ENCODE measurements around the gene RAB26.

The RAB26 gene

DNA sequence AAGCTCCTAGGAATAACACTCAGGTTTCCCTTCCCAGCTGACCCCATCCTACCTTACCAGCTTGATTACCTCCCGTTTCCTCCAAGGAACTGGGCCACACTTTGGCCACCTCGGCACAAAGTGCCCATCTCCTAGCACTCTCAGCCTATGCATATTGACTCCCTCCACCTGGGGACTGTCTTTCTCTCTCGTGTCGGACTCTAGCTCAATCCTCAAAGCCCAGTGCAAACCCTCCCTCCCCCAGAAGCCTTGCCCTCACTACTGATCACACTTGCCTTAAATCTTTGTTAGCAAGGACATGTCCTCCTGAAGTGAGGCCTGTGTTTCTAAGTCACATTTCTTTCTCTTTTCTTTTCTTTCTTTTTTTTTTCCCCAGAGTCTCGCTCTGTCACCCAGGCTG lies 2.6 kb upstream of the RAB26 start:
- DNase-seq: no peak

DNA sequence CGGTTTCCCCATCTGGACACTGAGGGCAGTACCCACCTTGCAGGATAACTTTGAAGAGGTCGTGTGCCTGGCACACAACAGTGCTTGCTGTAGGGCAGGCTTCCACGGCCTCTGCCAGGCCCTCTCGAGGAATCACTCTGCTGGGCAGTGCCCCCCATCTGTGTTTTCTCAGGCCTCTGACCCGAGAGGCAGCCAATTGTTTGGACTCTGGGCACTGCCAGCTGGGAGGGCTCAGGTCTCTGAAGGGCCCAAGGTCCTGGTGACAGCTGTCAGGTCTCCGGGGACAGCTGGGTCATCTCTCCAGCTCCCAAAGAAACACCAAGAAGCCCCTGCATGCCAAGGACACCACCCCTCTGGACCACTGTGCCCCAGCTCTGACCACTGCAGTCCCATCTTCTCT lies 1.0 kb upstream of the RAB26 start:
- no peak for DNase-seq

DNA sequence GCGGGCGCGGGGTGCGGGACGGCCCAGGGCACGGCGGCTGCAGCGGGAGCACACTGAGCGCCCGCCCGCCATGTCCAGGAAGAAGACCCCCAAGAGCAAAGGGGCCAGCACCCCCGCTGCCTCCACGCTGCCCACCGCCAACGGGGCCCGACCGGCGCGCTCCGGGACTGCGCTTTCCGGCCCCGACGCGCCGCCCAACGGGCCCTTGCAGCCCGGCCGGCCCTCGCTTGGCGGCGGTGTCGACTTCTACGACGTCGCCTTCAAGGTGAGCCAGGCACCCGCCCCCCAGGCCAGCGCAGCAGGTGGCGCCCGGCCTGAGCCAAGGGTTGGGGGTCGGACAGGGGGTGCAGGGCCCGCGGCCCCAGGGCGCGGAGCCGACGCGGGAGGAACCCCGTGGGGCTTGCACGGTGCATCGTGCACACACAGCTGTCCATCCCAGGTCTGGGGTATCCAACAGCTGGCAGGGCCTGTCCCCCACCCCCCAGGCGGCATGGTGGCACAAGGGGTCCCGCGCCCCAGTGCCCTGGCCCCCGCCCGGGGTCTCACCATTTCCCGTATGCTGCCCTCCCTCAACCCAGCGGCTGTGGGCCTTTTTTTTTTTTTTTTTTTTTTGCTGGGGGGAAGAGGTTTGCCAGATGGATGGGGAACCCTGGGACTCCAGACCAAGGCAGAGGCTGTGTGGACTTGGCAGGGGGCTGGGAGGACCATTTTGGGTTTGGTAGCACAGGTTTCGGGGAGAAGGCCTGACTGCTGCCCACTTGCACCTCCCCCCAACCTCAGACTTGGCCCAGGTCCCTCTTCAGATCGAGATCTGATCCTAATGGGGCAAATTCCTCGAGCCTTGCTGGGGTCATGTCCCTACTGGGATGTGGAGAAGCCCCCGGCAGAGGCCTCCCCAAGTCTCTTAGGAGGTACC lies 547 bp downstream of the RAB26 start:
- peak in 1 of 2 experiments; percentile 19 for DNase-seq

DNA sequence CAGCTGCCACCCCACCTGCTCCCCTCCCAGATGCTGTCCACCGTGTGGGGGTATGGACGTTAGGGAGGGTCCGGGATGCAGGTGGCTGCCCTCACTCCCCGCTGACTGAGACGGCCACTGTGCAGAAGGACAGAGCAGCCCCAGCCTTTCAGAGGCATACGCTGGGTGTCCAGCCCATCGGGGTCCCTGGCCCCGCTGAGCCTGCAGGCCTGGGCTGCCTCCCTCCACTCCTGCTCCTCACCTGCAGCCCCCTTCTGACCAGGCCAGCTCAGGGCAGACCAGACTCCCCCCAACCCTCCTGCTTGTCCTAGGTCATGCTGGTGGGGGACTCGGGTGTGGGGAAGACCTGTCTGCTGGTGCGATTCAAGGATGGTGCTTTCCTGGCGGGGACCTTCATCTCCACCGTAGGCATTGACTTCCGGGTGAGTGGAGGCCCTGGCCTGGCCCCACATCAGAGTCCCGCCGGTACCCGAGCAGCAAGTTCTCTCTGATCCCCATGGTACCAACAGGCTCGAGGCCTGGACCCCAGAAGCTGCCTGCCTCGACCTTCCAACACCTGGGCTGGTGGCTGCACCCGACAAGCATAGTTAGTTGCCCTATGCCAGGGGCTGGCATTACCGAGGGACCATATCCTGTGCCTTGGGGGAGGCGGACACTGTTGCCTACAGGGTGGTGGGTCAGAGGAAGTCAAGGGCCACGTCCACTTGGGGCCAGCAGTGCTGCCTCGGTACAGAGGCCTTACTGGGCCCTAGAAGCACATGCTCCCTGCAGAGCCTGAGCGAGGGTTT lies 1.4 kb downstream of the RAB26 start:
- DNase-seq: peak in 1 of 2 experiments; percentile 35

DNA sequence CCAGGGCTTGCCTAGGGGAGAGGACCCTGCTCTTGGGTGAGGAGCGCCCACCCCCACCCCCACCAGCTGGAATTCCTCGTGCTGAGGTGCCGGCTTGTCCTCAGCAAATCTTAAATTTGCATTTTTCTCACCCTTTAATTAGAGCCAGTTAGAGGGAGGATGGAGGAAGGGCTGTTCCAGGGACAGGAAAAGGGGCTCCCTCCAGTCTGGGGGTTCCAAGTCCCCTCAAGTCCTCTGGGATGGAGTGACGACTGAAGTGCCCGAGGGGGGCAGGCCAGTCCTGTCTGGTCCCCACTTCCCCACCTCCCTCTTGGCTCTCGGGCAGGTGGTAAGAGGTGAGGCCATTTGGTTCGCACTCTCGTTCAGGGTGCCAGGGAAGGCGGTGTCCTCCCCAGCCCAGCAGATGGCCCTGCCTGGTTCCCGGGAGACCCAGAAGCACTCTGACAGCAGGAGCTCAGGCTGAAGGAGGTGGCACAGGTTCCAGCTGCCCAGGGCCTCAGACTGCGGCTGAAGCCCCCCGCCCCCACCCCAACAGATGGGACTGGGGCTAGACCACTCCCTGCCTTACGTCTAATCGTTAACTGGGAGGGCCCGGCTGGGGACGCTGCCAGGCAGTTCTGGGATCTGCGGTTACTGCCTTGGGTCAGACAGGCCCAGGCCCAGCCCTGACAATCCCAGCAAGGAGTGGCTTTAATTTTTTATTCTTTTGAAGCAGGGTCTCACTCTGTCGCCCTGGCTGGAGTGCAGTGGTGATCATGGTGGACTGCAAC lies 2.2 kb downstream of the RAB26 start:
- DNase-seq: peak in 1 of 2 experiments; percentile 32

DNA sequence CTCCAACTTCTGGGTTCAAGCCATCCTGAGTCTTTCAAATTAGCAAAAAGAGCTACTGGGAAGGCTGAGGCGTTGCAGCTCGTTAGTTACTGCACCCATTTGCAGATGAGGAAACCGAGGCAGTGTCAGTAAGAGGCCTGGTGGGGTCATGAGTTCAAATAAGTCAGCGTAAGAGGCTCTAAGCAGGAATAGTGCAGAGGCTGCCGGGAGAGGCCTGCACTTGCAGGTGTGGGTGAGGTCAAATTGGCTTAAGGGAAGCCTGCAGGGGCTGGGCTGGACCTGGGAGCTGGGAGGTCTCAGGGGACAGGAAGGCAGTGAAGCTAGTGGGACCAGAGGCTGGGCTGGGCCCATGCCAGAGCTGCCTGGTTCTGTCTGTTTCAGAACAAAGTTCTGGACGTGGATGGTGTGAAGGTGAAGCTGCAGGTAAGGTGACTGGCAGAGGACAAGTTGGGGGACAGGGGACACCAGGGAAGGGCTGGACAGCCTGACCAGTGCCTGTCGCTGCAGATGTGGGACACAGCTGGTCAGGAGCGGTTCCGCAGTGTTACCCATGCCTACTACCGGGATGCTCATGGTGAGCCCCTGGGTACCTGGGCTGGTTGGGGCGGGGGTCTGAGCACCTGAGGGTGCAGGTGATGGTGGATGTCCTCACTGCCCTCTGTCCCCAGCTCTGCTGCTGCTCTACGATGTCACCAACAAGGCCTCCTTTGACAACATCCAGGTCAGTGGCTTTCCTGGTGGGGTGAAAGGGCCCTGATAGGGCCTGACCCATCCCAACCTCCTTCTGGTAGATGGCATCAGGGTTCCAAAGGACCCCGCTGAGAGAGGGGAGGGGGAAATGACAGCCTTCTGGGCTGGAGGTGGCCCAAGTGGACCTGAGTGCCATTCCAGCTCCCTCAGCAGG lies 3.0 kb downstream of the RAB26 start:
- DNase-seq: peak in 1 of 2 experiments; percentile 27

DNA sequence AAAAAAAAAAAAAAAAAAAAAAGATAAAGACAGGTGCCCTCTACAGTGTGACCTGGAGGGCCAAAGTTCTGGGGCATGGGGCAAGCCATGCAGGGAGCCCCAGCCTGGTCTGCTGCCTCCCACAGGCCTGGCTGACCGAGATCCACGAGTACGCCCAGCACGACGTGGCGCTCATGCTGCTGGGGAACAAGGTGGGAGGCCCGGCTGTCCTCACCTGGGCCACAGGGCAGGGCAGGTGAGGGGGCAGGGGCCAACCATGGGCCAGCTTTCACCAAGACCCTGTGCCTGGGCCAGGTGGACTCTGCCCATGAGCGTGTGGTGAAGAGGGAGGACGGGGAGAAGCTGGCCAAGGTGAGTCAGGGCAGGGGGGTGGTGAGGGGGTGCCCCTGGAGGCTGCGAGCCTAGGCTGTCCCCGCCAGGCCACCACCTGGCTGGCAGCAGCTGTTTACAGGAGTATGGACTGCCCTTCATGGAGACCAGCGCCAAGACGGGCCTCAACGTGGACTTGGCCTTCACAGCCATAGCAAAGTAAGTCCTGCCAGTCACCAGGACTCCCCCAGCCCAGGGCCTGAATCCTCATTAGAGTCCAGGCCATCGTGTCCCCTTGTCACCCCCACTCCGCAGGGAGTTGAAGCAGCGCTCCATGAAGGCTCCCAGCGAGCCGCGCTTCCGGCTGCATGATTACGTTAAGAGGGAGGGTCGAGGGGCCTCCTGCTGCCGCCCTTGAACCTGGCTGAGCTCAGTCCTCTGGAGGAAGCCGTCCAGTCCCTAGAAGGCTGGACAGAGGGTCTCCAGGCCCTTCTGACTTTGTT lies 4.5 kb downstream of the RAB26 start:
- DNase-seq: peak in 1 of 2 experiments; percentile 42

DNA sequence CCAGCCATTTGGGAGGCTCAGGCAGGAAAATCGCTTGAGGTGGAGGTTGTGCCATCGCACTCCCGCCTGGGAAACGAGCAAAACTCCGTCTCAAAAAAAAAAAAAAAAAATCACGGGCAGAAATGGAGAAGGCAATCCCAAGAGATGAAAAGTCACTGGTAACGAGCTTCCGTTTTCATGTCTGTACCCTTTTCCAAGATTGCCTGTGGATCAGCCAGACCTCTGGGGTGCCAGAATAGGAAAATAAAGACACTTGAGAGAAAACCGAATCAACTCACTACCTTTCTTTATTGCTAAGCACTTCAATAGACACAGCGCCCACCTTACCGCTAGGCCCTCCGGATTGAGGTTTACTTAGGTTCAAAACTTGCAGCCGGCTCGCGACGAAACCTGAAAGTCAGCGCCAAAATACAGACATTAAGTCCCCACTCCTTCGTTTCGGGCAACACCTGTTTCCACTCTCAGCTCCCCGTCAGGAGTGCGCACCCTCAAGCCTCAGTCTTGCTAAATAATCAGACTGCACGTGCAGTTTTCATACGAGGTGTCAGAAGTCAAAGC lies 6.2 kb downstream of the RAB26 start:
- no peak for DNase-seq

DNA sequence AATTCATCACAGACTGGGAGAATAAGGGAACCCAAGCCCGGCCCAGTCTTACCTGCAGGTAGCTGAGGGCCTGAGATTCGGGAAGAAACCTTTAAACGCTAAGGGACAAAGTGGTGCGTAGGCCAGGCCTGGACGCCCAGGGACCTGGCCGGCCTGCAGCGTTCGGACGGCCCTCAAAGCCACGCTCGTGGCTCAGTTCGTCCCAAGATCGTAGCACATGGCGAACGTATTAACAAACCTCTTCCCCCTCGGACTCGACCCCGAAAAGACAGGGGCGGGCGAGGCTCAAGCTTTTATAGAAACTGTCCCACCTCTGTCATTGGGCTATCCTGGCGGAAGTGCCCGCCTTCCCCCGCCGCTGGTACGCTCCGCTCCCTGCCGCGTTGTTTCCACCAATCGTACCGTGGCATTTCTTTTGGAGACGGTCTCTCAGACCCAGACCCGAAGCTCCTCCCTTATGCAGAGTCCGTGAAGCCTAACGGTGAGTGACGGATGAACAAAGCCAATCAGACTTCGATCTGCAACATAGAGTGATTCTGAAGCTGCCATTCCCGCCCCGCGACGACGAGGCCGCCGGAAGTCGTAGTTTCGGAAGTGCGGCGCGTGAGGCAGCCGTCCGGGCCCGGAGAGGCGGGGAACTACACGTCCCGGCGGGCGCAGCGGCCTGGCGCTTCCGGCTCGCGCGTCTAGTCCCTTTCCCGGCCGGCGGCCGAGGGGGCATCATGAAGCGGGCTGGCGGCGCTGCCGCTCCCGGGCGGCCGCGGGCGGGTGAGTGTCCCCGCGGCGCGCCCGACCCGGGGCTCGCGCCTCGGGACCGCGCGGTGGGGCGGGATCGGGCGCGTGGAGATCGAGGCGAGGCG lies 6.9 kb downstream of the RAB26 start, which contains the start of gene TRAF7:
TRAF7 (plus strand) TSS at position 692 of the 860 bp plus-strand sequence. CDS start 8,139 bp downstream, outside the sequence.
- DNase-seq: peak; percentile 94 to 99

DNA sequence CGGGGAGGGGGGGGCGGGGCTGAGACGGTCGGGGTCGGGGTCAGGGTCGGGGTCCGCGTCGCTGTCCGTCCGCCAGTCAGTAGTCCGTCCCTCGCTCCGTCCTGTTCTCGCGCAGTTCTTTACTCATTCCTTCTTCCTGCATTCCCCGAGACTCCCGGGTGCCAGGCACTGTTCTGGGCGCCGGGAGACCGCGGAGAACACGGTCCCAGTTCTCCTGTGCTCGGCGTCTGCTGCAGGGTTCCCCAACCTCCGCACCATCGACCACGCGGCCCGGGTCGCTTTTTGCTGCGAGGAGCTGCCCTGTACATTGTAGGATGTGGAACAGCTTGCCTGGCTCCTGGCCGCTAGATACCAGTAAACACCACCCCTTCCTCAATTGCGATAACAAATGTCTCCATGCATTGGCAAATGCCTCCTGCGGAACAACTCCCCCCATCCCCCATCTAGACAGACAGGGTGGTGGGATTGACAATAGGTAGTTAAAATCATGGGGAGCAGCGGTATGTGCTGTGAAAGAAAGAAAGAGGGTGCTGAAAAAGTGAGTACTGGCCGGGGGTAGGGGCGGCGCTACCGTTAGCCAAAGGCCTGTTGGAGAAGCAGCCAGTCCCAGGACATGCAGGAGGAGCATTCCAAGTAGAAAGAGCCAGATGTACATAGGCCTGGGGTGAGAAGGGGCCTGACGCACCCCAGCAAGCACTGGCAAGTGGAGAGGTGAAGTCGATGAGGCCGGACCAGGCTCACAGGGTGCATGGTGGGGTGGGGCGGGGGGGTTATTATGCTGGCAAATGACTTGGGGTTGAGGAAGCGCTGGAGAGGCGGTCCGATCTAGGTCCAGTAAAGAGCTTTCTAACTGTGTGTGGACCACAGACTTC lies 7.8 kb downstream of the RAB26 start:
- DNase-seq: no peak

DNA sequence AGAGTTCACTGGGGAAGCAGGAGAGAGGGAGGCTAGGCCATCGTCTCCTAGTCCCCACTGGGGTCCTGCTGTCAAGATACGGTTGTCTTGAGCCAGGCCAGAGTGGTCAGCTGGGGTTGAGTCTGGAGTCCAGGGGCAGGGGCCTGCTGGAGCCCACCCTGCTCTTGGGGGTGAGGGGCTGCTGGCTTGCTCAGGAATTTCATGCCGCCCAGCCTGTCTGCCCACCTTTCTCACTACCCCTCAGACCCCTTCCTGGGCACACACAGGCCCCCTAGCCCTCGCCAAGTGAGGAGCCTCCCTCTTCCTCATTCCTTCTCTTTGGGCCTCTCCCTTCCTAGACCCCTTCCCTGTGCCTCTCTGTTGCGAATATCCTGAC lies 8.4 kb downstream of the RAB26 start:
- no peak for DNase-seq

DNA sequence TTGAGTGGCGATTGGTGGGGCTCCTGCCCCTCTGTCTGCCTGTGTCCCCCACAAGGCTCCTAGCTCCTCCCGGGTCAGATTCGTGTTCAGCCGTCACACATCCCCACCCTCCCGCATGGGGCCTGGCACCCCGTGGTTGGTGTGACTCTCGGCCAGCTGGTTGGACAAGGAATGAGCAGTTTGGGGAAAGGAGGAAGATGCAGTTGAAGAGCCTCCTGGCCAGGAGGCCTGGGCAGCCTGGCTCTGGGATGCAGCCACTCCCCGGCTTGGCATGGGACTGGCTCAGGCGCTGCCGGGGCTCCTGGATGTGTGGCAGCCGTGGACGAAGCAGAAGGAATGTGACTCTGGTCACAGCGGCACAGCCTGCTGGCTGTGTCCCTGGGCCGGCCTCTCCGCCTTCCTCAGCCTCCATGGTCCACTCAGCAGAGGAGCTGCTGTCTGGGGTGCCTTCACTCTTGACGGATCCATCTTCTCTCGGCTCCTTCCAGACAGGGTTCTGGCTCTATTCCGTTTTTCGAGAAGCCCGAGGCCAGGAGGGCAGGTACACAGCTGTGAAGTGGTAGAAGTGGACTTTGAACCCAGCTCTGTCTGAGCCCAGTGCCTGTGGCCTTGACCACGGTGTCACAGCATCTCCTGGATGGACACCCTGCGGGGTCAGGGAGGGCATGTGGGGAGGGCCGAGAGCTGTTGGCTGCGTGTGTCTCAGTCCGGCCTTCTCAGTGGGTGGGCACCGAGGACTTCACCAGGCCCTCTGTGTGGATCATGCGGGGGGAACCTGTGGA lies 9.2 kb downstream of the RAB26 start:
- DNase-seq: no peak

DNA sequence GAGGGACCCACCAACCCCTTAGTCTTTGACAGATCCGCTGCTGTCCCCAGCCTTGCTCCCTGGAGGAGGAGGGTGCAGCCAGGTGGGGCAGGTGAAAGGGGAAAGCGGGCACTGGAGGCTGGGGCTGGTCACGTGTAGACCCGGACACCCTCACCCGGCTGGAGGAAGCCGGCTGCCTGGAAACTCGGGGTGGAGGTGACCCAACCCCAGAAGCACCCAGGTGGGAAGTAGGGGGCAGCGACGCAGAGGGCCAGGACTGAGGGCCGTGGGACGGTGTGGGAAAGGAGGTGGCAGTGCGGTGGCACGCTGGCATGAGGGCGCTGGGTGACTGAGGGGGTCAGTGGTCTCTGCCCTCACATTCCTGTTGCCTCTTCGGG lies 9.8 kb downstream of the RAB26 start:
- no peak for DNase-seq

DNA sequence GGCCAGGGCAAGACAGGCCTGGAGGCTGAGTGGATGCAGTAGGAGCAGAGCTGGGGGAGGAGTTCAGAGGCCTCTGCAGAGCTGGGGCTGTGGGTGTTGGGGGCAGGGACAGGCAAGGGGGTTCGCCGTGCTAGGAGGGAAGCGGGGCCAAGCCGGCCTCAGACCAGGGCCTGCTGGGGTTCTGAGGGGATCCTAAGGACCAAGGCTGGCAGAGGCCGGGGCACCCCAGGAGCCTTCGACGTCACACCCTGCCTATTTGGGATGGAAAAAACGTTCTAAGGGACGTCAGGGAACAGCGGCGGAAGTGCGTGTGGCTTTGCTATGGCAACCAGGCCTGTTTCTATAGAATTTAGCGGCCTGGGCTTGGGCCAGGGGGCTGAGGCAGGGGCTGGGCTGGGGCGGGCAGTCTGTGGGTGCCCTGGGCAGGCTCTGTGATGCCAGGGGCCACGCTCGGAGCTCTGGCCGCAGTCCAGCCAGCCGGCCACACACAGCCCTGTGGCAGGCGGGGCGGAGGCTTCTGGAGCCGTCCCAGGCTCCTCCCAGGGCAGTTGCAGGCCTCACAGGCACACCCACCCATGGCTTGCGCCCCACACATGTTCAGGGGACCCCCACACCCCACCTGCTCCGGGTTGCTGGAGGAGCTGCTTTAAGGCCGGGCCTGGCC lies 10.9 kb downstream of the RAB26 start:
- DNase-seq: no peak

DNA sequence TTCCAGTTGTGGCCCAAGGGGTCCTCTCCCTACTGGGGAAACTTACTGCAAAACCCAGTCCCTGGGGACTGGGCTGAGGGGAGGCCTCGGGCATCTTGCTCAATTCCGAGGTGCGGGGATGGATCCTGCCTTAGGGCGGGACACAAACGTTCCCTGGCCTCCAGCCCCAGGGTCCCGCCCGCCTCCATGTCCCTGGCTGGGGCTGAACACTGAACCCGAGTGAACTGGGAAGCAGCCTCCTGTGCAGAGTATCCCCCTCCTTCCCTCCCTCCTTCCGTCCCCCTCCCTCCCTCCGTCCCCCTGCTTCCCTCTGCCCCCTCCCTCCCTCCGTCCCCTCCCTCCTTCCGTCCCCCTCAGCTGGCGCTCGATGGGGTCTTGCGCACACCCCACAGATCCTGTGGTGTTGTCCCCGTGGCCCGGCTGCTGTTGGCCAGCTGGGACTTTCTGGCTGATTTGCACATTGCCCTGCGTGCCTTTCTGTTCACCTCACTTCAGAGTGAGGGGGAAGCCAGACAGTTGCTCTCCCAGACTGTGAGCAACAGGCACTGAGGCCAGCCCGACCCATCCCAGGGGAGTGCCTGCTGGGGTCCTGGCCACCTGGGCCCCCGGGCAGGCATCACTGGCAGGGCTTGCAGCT lies 12.6 kb downstream of the RAB26 start:
- no peak for DNase-seq

DNA sequence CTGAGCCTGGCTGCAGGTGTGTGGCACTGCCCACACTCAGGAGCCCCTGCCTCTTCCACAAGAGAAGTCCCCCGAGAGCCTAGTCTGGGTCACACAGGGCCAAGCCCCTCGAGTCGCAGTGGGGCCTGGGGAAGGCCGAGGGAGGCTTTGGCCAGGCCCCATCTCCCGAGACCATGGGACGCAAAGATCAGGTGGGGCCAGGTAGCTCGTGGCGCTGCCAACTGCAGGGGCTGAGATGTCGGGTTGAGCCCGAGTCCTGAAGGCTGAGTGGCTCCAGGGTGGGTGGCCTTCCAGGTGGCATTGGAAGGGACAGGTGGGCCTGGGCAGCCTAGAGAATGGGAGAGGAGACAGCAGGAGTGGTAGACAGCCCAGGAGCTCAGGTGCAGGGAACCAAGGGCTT lies 13.5 kb downstream of the RAB26 start:
- DNase-seq: no peak

DNA sequence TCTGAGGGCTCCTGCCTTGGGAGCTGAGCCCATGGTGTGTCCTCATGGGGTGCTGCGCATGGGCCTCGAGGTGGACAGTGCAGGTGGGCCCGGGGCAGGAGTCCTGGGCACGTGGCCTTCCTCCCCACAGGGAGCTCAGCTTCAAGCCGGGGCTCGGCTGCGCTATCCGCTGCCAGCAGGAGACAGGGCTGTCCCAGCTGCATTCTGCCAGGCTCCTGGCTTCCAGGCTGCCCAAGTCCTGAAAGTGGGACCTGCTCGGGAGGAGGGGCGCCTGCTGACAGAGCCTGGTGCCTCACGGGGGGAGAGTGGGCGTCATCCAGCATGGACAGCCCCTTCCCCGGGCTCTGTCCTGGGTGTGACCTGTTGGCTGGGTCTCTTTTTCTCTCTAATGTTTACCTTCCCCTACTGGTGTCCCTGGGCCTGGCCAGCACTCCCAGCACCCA lies 14.3 kb downstream of the RAB26 start:
- DNase-seq: no peak
